K562 (cell line): ENCODE data around the gene ASPHD1. TPM values are rescaled to one million over a fixed set of nuclear protein-coding genes. Genes with fewer than 3 reads are reported as not detected.

Experiments used
- CBFA2T2 ChIP-seq: fragments of 450-650 bp; conservative IDR thresholded peaks from 2 replicates; pipeline ENCODE4 v1.6.1; 2017; ENCODE audit warnings: mild to moderate bottlenecking
- CHCHD3 ChIP-seq: fragments of 250-450 bp; sonication (Bioruptor Pico); IDR thresholded peaks from 2 replicates; pipeline ENCODE4 v2.1.2; 2022; ENCODE audit warnings: mild to moderate bottlenecking
- HIVEP1 ChIP-seq: fragments of 250-450 bp; sonication (Bioruptor Pico); IDR thresholded peaks from 2 replicates; pipeline ENCODE4 v1.4.0; 2020; ENCODE audit warnings: mild to moderate bottlenecking
- HMGN3 ChIP-seq: IDR thresholded peaks from 2 replicates; pipeline ENCODE4 v1.6.1; 2011; ENCODE audit warnings: borderline replicate concordance, low read depth, mild to moderate bottlenecking, mixed read lengths, low read length; ENCODE audit not compliant: insufficient read length; ENCODE audit errors: extremely low read depth
- KDM4B ChIP-seq, 2 experiments: fragments of 450-650 bp in 1 of 2; sonication (generic) in 1 of 2; IDR thresholded peaks; 2 replicates each; pipeline ENCODE4 v1.6.1; 2016 to 2017; ENCODE audit warnings: borderline replicate concordance in 2 of 2, antibody characterized with exemption in 1 of 2, low read depth in 1 of 2, mild to moderate bottlenecking in 1 of 2
- KLF6 ChIP-seq: fragments of 250-450 bp; sonication (Bioruptor Pico); IDR thresholded peaks from 2 replicates; pipeline ENCODE4 v1.4.0; 2020; ENCODE audit warnings: mild to moderate bottlenecking, moderate library complexity, borderline replicate concordance
- NCOA6 ChIP-seq: fragments of 450-650 bp; IDR thresholded peaks from 2 replicates; pipeline ENCODE4 v1.6.1; 2017; ENCODE audit warnings: mild to moderate bottlenecking
- SMARCA4 ChIP-seq: fragments of 450-650 bp; IDR thresholded peaks from 2 replicates; pipeline ENCODE4 v1.6.1; 2016
- SMARCB1 ChIP-seq: IDR thresholded peaks from 2 replicates; pipeline ENCODE4 v1.6.1; 2011; ENCODE audit warnings: improper control_type of control experiment, low read depth; ENCODE audit not compliant: insufficient read length
- SP2 ChIP-seq: IDR thresholded peaks from 2 replicates; pipeline ENCODE4 v1.6.1; 2011; ENCODE audit warnings: mild to moderate bottlenecking, low read depth, low read length, moderate library complexity; ENCODE audit not compliant: poor library complexity, severe bottlenecking; ENCODE audit errors: extremely low read depth
- TAF15 ChIP-seq: fragments of 200-400 bp; formaldehyde crosslinking; IDR thresholded peaks from 2 replicates; pipeline ENCODE4 v1.6.1; 2017; ENCODE audit warnings: mild to moderate bottlenecking, low read depth, low read length, moderate library complexity
- TCFL5 ChIP-seq: fragments of 250-450 bp; sonication (Bioruptor Pico); conservative IDR thresholded peaks from 2 replicates; pipeline ENCODE4 v1.6.1; 2021; ENCODE audit warnings: mild to moderate bottlenecking, moderate library complexity, matching md5 sums
- ZFP1 ChIP-seq: fragments of 450-650 bp; formaldehyde crosslinking; IDR thresholded peaks from 2 replicates; pipeline ENCODE4 v1.4.0; 2020; ENCODE audit warnings: mild to moderate bottlenecking, mixed read lengths
- ZNF408 ChIP-seq: fragments of 250-450 bp; sonication (Bioruptor Pico); IDR thresholded peaks from 2 replicates; pipeline ENCODE4 v1.4.0; 2020; ENCODE audit warnings: low read depth, mild to moderate bottlenecking, moderate library complexity
- ZNF75A ChIP-seq: fragments of 450-650 bp; formaldehyde crosslinking; IDR thresholded peaks from 2 replicates; pipeline ENCODE4 v1.4.0; 2020; ENCODE audit warnings: mild to moderate bottlenecking
- ZNF79 ChIP-seq: fragments of 250-450 bp; sonication (Bioruptor Pico); IDR thresholded peaks from 2 replicates; pipeline ENCODE4 v1.4.0; 2020; ENCODE audit warnings: low read depth, mild to moderate bottlenecking, moderate library complexity
- polyA plus RNA-seq, 8 experiments: library from polyadenylated mRNA; depleted of rRNA in 4 of 8; stranded (reverse) in 5 of 8; unstranded in 3 of 8; fragments of >200 nt; fragmentation: Nextera tagmentation in 2 of 8; fragmentation: Illumina TruSeq in 1 of 8; extraction: Ambion mirVana in 2 of 8; extraction: Trizol in 1 of 8; gene quantifications; 2 replicates each; pipeline versions ENCODE4 v1.2.1 to v1.2.3, GENCODE V29; 2011 to 2014; ENCODE audit warnings: inconsistent platforms in 1 of 8, missing spikeins in 1 of 8
- total RNA-seq, 7 experiments: library from RNA; depleted of rRNA in 6 of 7; stranded (reverse); fragments of >200 nt in 6 of 7; fragmentation: Illumina TruSeq in 2 of 7; extraction: Trizol in 2 of 7; gene quantifications; 2 replicates each; pipeline versions ENCODE4 v1.2.1 to v1.2.3, GENCODE V29; 2011 to 2021; ENCODE audit warnings: low replicate concordance in 1 of 7
- TF ChIP-seq, protein P1 (sequence below): sonication (generic); formaldehyde crosslinking; IDR thresholded peaks from 2 replicates; pipeline ENCODE4 v1.8.0; 2022; ENCODE audit warnings: mild to moderate bottlenecking, missing genetic modification reagents
- TF ChIP-seq, protein P2 (sequence below): fragments of 450-650 bp; IDR thresholded peaks from 2 replicates; pipeline ENCODE4 v1.6.1; 2016; ENCODE audit warnings: antibody characterized with exemption
- TF ChIP-seq, protein P3 (sequence below), 2 experiments: fragments of 450-650 bp; conservative IDR thresholded peaks; 2 replicates each; pipeline ENCODE4 v1.6.1; 2017; ENCODE audit warnings: mild to moderate bottlenecking in 2 of 2, moderate library complexity in 2 of 2
- TF ChIP-seq, protein P4 (sequence below): fragments of 450-650 bp; conservative IDR thresholded peaks from 2 replicates; pipeline ENCODE4 v1.6.1; 2016; ENCODE audit warnings: missing genetic modification characterization, low read depth, mild to moderate bottlenecking, missing compliant biosample characterization, moderate library complexity
- TF ChIP-seq, protein P5 (sequence below): sonication (generic); formaldehyde crosslinking; IDR thresholded peaks from 2 replicates; pipeline ENCODE4 v1.9.0; 2022; ENCODE audit warnings: mild to moderate bottlenecking, missing genetic modification reagents

Gene ASPHD1
- total and polyA plus RNA-seq, 9 of the 15 experiments (the other 6 are each of a cell fraction or from before 2014, with no cell fraction given), result 0.03 to 0.70 (median 0.24) TPM; not detected in 5

DNA sequence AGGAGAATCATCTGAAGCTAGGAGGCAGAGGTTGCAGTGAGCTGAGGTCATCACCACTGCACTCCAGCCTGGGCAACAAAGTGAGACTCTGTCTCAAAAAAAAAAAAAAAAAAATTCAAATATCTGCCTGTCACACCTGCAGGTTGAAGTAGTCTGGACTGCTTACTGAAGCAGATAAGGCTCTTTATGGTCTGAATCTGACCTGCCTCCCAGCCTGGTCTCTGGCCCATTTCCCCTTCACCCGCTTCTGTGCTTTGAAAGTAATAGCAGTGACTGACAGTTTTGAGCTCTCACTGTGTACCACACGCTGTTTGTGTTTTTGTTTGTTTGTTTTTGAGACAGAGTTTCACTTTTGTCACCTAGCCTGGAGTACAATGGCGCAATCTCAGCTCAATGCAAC is 6.7 kb upstream of the ASPHD1 start (continued):
- TF ChIP-seq CHCHD3 (CRISPR knock-in tag) (no peak), HMGN3 (no peak), SMARCB1 (no peak), ZNF75A (CRISPR knock-in tag) (no peak), ZNF408 (CRISPR knock-in tag) (no peak), ZNF79 (no peak), ZFP1 (CRISPR knock-in tag) (no peak), KDM4B (IDR thresholded peaks at IDR 0.05; ENCODE audit: borderline replicate concordance in 2 of 2, low read depth in 1 of 2) (no peak), KLF6 (CRISPR knock-in tag) (no peak), CBFA2T2 (peak; percentile 87), HIVEP1 (CRISPR knock-in tag) (no peak), SP2 (no peak), SMARCA4 (peak; percentile 79), TCFL5 (no peak), TAF15 (no peak), NCOA6 (no peak)
- TF ChIP-seq, protein P1, sequence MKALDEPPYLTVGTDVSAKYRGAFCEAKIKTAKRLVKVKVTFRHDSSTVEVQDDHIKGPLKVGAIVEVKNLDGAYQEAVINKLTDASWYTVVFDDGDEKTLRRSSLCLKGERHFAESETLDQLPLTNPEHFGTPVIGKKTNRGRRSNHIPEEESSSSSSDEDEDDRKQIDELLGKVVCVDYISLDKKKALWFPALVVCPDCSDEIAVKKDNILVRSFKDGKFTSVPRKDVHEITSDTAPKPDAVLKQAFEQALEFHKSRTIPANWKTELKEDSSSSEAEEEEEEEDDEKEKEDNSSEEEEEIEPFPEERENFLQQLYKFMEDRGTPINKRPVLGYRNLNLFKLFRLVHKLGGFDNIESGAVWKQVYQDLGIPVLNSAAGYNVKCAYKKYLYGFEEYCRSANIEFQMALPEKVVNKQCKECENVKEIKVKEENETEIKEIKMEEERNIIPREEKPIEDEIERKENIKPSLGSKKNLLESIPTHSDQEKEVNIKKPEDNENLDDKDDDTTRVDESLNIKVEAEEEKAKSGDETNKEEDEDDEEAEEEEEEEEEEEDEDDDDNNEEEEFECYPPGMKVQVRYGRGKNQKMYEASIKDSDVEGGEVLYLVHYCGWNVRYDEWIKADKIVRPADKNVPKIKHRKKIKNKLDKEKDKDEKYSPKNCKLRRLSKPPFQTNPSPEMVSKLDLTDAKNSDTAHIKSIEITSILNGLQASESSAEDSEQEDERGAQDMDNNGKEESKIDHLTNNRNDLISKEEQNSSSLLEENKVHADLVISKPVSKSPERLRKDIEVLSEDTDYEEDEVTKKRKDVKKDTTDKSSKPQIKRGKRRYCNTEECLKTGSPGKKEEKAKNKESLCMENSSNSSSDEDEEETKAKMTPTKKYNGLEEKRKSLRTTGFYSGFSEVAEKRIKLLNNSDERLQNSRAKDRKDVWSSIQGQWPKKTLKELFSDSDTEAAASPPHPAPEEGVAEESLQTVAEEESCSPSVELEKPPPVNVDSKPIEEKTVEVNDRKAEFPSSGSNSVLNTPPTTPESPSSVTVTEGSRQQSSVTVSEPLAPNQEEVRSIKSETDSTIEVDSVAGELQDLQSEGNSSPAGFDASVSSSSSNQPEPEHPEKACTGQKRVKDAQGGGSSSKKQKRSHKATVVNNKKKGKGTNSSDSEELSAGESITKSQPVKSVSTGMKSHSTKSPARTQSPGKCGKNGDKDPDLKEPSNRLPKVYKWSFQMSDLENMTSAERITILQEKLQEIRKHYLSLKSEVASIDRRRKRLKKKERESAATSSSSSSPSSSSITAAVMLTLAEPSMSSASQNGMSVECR (CRISPR knock-in tag), result no peak
- TF ChIP-seq, protein P2, sequence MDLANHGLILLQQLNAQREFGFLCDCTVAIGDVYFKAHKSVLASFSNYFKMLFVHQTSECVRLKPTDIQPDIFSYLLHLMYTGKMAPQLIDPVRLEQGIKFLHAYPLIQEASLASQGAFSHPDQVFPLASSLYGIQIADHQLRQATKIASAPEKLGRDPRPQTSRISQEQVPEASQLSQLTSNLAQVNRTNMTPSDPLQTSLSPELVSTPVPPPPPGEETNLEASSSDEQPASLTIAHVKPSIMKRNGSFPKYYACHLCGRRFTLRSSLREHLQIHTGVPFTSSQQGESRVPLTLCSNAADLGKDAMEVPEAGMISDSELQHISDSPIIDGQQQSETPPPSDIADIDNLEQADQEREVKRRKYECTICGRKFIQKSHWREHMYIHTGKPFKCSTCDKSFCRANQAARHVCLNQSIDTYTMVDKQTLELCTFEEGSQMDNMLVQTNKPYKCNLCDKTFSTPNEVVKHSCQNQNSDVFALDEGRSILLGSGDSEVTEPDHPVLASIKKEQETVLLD, result no peak
- TF ChIP-seq, protein P3, sequence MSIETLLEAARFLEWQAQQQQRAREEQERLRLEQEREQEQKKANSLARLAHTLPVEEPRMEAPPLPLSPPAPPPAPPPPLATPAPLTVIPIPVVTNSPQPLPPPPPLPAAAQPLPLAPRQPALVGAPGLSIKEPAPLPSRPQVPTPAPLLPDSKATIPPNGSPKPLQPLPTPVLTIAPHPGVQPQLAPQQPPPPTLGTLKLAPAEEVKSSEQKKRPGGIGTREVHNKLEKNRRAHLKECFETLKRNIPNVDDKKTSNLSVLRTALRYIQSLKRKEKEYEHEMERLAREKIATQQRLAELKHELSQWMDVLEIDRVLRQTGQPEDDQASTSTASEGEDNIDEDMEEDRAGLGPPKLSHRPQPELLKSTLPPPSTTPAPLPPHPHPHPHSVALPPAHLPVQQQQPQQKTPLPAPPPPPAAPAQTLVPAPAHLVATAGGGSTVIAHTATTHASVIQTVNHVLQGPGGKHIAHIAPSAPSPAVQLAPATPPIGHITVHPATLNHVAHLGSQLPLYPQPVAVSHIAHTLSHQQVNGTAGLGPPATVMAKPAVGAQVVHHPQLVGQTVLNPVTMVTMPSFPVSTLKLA (conservative IDR thresholded peaks at IDR 0.05), result no peak
- TF ChIP-seq, protein P4, sequence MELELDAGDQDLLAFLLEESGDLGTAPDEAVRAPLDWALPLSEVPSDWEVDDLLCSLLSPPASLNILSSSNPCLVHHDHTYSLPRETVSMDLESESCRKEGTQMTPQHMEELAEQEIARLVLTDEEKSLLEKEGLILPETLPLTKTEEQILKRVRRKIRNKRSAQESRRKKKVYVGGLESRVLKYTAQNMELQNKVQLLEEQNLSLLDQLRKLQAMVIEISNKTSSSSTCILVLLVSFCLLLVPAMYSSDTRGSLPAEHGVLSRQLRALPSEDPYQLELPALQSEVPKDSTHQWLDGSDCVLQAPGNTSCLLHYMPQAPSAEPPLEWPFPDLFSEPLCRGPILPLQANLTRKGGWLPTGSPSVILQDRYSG, result no peak
- TF ChIP-seq, protein P5, sequence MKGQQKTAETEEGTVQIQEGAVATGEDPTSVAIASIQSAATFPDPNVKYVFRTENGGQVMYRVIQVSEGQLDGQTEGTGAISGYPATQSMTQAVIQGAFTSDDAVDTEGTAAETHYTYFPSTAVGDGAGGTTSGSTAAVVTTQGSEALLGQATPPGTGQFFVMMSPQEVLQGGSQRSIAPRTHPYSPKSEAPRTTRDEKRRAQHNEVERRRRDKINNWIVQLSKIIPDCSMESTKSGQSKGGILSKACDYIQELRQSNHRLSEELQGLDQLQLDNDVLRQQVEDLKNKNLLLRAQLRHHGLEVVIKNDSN, result no peak
